Peyer's patch (tissue), 4 donors: ENCODE data around the gene FILIP1L. TPM values are rescaled to one million over a fixed set of nuclear protein-coding genes. Genes with fewer than 3 reads are reported as not detected.

Experiments
- DNase-seq, 3 donors: peaks; one replicate each; pipeline ENCODE4 v3.0.0-alpha.2; 2017 to 2019
- H3K27ac ChIP-seq, 4 donors: fragments of 200-600 bp; sonication (generic); one replicate each; pipeline ENCODE4 v1.5.1; 2016 to 2019
- H3K27me3 ChIP-seq, 2 donors: fragments of 200-600 bp; sonication (generic); one replicate each; pipeline ENCODE4 v1.5.1; 2019
- H3K36me3 ChIP-seq, 3 donors: fragments of 200-600 bp; sonication (generic); one replicate each; pipeline ENCODE4 v1.5.1; 2016 to 2019
- H3K4me1 ChIP-seq, 4 donors: fragments of 200-600 bp; sonication (generic); one replicate each; pipeline ENCODE4 v1.5.1; 2016 to 2019
- H3K4me3 ChIP-seq, 4 donors: fragments of 200-600 bp; sonication (generic); 1 replicate in 3 of 4; 2 replicates in 1 of 4; pipeline ENCODE4 v1.5.1; 2016 to 2019; ENCODE audit warnings: mild to moderate bottlenecking in 1 of 4
- H3K9me3 ChIP-seq, 4 donors: fragments of 200-600 bp; sonication (generic); one replicate each; pipeline ENCODE4 v1.5.1; 2016 to 2019; ENCODE audit warnings: mild to moderate bottlenecking in 1 of 4
- CTCF ChIP-seq, 6 experiments: fragments of 450-650 bp in 4 of 6; fragments of 200-600 bp in 2 of 6; sonication (generic) in 1 of 6; IDR thresholded peaks; one replicate each; pipeline ENCODE4 v1.5.1; 2017 to 2019; ENCODE audit warnings: antibody characterized with exemption in 6 of 6, mild to moderate bottlenecking in 3 of 6, moderate library complexity in 1 of 6
- POLR2A ChIP-seq, 2 donors: fragments of 450-650 bp; IDR thresholded peaks; one replicate each; pipeline ENCODE4 v1.5.1; 2017; ENCODE audit warnings: antibody characterized with exemption in 2 of 2, mild to moderate bottlenecking in 2 of 2, moderate library complexity in 2 of 2
- total RNA-seq, 4 donors: library from RNA; depleted of rRNA; stranded (reverse); fragments of >200 nt; gene quantifications; one replicate each; pipeline ENCODE4 v1.1.0, GENCODE V29; 2016

The FILIP1L gene
- total RNA-seq, 4 donors from 2014 or later: 5.3 to 69.3 (median 13.1) TPM

DNA sequence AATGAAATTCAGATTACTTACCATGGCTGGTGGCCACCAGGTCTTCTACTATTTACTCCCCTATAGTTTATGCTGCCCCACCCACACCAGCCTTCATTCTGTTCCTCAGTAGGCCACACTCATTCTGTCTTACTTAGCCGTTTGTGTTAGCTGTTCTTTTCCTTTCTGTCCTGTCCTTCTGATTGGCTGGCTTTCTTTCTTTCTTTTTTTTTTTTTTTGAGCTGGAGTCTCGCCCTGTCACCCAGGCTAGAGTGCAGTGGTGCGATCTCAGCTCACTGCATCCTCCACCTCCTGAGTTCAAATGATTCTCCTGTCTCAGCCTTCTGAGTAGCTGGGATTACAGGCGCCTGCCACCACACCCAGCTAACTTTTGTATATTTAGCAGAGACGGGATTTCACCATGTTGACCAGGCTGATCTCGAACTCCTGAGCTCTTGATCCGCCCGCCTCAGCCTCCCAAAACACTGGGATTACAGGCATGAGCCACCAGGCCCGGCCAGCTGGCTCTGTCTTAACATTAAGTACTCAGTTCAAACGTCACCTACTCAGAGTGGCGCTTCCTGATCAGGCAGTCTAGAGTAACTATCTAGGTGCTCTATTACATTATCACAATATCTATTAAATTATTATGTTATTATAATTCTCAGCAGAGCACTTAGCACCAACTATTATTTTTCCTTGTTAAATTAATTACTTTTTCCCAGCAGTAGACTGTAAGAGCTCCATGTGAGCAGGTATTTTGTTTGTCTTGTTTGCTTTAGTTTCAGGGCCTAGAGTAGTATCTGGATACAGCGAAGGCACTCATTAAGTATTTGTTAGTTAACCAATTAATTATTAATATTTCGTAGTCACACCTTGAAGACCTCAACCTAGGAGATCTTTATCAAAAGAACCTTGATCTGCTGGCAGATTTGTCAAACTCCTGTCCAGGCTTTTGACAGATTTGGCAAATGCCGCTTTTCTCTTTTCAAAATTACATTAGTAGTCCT lies 290.3 kb downstream of the FILIP1L start:
- TF ChIP-seq CTCF (IDR thresholded peaks at IDR 0.05): no peak
- no peak for TF ChIP-seq POLR2A (IDR thresholded peaks at IDR 0.05)
- Histone ChIP-seq H3K9me3 (no peaks in the 10 kb centered on the region), H3K27ac (no peak overlapping the region), H3K4me1 (peaks cover 0 to under 1% (median 0%) of the 10 kb centered on the region in 4 donors), H3K4me3 (no peak overlapping the region), H3K36me3 (no peaks in the 10 kb centered on the region), H3K27me3 (no peaks in the 10 kb centered on the region)
- no peak for DNase-seq

- H3K4me3 ChIP-seq: no peak overlapping the region
- no peaks in the 10 kb centered on the region for H3K27me3 ChIP-seq
- peaks cover 0 to 9% (median 4%) of the 10 kb centered on the region in 4 donors for H3K4me1 ChIP-seq
- H3K9me3 ChIP-seq: no peaks in the 10 kb centered on the region
- TF ChIP-seq CTCF (IDR thresholded peaks at IDR 0.05) (no peak), POLR2A (IDR thresholded peaks at IDR 0.05) (no peak)
- no peaks in the 10 kb centered on the region for H3K36me3 ChIP-seq
- no peak for DNase-seq
- no peak overlapping the region for H3K27ac ChIP-seq
Measured at GRCh38 chr3:99818818-99819217, 295.5 kb downstream of the FILIP1L start.

DNA sequence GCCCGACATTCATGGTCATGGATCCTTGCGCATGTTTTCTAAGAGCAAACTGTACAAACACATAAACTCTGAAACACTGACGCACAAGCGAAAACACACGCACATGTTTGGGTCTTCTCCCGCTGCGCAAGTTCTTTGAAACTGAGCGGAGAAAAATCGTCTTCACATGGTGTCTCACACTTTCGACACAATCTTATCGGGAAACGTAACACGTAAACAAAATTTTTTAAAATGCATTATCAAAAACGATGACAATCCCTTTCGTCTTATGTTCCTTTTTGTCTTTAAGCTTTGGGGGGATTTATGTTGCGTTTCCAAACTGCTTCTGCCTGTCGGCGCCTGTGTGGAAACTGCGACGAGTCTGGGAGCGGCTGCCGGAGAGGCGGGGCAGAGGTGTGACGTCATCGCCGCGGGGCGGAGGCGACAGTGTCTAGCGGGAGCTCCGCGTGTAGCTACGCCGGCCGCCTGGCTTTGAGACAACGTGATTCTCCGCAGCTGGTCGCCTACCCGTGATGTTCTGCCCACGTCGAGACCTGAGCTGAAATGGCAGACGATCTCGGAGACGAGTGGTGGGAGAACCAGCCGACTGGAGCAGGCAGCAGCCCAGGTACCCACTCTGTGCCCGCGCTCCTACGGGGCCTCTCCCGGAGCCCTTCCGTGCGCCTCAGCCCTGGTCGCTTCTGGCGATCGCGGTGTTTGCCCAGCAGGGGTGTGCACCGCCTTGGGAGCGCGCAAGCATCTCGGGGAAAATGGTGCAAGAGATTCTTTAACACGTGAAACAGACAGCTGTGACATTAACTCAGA lies 296.7 kb downstream of the FILIP1L start, which contains the start of gene CMSS1:
Gene CMSS1, plus strand, starts transcription at position 426 of the 804 bp plus-strand sequence.
- H3K27me3 ChIP-seq: no peaks in the 10 kb centered on the region
- H3K9me3 ChIP-seq: no peaks in the 10 kb centered on the region
- peak within 1 kb of the TSS; percentile 54 to 82 (median 68) for H3K4me3 ChIP-seq
- H3K27ac ChIP-seq: peak within 1 kb of the TSS; percentile 79 to 91 (median 84)
- DNase-seq: peak; percentile 93 to 97 (median 97)
- TF ChIP-seq POLR2A (IDR thresholded peaks at IDR 0.05) (peak in 1 of 2 donors; percentile 19), CTCF (IDR thresholded peaks at IDR 0.05) (peak in 4 of 6 experiments; percentile 11 to 43 (median 26))
- H3K4me1 ChIP-seq: peaks cover 0 to 9% (median 4%) of the 10 kb centered on the region in 4 donors
- H3K36me3 ChIP-seq: no peaks in the 10 kb centered on the region

GRCh38 chr3:99817047-99817436 lies 297.3 kb downstream of the FILIP1L start:
- no peaks in the 10 kb centered on the region for H3K9me3 ChIP-seq
- H3K27ac ChIP-seq: peak overlapping the region; percentile 79 to 91 (median 84)
- H3K4me3 ChIP-seq: peak overlapping the region; percentile 54 to 82 (median 68)
- no peaks in the 10 kb centered on the region for H3K27me3 ChIP-seq
- H3K4me1 ChIP-seq: peaks cover 0 to 9% (median 4%) of the 10 kb centered on the region in 4 donors
- DNase-seq: peak in 2 of 3 donors; percentile 20 to 46
- no peaks in the 10 kb centered on the region for H3K36me3 ChIP-seq
- TF ChIP-seq CTCF (IDR thresholded peaks at IDR 0.05) (no peak), POLR2A (IDR thresholded peaks at IDR 0.05) (no peak)

GRCh38 chr3:99810403-99810802 lies 303.9 kb downstream of the FILIP1L start:
- Histone ChIP-seq H3K27me3 (no peaks in the 10 kb centered on the region), H3K9me3 (peaks cover 0 to 2% (median under 1%) of the 10 kb centered on the region in 4 donors), H3K27ac (no peak overlapping the region), H3K36me3 (no peaks in the 10 kb centered on the region), H3K4me1 (no peaks in the 10 kb centered on the region), H3K4me3 (no peak overlapping the region)
- DNase-seq: no peak
- TF ChIP-seq CTCF (IDR thresholded peaks at IDR 0.05) (no peak), POLR2A (IDR thresholded peaks at IDR 0.05) (no peak)
